ENCODE measurements around the gene TRIM60.

DNA sequence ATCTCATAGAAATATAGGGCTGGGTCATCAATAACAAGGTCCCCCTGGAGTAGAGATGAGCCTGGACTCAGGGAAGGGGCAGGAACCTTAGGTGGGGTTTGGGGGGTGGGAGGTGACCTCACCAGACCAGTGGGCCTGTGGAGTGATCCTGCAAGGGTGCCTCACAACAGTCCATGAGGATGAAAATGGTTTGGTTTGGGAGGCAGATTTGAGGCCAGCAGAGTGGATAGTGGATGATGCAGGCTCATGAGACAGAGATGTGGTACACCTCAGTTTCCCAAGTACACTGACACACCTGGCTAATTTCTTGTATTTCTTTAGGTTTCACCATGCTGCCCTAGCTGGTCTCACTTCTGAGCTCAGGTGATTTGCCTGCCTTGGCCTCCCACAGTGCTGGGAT is 18.1 kb upstream of the TRIM60 start:
- TF ChIP-seq, protein P1, sequence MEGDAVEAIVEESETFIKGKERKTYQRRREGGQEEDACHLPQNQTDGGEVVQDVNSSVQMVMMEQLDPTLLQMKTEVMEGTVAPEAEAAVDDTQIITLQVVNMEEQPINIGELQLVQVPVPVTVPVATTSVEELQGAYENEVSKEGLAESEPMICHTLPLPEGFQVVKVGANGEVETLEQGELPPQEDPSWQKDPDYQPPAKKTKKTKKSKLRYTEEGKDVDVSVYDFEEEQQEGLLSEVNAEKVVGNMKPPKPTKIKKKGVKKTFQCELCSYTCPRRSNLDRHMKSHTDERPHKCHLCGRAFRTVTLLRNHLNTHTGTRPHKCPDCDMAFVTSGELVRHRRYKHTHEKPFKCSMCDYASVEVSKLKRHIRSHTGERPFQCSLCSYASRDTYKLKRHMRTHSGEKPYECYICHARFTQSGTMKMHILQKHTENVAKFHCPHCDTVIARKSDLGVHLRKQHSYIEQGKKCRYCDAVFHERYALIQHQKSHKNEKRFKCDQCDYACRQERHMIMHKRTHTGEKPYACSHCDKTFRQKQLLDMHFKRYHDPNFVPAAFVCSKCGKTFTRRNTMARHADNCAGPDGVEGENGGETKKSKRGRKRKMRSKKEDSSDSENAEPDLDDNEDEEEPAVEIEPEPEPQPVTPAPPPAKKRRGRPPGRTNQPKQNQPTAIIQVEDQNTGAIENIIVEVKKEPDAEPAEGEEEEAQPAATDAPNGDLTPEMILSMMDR (IDR thresholded peaks at IDR 0.05; ENCODE audit: insufficient read depth, low read length): no peak
- no peak for TF ChIP-seq POLR2AphosphoS5 (IDR thresholded peaks at IDR 0.05; ENCODE audit: low read depth)
- TF ChIP-seq, protein P2, sequence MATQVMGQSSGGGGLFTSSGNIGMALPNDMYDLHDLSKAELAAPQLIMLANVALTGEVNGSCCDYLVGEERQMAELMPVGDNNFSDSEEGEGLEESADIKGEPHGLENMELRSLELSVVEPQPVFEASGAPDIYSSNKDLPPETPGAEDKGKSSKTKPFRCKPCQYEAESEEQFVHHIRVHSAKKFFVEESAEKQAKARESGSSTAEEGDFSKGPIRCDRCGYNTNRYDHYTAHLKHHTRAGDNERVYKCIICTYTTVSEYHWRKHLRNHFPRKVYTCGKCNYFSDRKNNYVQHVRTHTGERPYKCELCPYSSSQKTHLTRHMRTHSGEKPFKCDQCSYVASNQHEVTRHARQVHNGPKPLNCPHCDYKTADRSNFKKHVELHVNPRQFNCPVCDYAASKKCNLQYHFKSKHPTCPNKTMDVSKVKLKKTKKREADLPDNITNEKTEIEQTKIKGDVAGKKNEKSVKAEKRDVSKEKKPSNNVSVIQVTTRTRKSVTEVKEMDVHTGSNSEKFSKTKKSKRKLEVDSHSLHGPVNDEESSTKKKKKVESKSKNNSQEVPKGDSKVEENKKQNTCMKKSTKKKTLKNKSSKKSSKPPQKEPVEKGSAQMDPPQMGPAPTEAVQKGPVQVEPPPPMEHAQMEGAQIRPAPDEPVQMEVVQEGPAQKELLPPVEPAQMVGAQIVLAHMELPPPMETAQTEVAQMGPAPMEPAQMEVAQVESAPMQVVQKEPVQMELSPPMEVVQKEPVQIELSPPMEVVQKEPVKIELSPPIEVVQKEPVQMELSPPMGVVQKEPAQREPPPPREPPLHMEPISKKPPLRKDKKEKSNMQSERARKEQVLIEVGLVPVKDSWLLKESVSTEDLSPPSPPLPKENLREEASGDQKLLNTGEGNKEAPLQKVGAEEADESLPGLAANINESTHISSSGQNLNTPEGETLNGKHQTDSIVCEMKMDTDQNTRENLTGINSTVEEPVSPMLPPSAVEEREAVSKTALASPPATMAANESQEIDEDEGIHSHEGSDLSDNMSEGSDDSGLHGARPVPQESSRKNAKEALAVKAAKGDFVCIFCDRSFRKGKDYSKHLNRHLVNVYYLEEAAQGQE (IDR thresholded peaks at IDR 0.05; ENCODE audit: insufficient replicate concordance, low read depth): no peak
- TF ChIP-seq SPI1 (IDR thresholded peaks at IDR 0.05; ENCODE audit: borderline replicate concordance, low read depth): no peak
- TF ChIP-seq GABPA (IDR thresholded peaks at IDR 0.05; ENCODE audit: low read depth): no peak

Data from HL-60 (cell line).